ENCODE results near the gene TLK1.

DNA sequence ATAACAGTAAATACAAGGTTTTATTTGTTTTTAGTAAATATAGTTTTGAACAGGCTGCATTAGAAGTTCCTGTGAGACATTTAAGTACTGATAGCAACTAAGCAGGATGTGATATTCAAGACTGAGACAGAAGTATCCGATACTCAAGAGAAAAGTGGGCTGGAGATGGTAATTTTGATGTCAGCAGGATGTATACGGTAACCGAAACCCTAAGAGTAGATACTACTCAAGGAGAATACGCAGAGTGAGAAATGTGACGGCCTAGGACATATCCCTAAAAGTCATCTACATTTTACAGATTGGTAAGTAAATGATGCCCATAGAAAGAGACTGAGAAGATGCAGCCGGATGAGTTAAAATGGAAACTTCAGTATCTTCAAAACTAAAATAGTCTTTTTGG lies 116.3 kb downstream of the TLK1 start:
- TF ChIP-seq, protein P1, sequence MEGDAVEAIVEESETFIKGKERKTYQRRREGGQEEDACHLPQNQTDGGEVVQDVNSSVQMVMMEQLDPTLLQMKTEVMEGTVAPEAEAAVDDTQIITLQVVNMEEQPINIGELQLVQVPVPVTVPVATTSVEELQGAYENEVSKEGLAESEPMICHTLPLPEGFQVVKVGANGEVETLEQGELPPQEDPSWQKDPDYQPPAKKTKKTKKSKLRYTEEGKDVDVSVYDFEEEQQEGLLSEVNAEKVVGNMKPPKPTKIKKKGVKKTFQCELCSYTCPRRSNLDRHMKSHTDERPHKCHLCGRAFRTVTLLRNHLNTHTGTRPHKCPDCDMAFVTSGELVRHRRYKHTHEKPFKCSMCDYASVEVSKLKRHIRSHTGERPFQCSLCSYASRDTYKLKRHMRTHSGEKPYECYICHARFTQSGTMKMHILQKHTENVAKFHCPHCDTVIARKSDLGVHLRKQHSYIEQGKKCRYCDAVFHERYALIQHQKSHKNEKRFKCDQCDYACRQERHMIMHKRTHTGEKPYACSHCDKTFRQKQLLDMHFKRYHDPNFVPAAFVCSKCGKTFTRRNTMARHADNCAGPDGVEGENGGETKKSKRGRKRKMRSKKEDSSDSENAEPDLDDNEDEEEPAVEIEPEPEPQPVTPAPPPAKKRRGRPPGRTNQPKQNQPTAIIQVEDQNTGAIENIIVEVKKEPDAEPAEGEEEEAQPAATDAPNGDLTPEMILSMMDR (IDR thresholded peaks at IDR 0.05 in 4 of 5, conservative IDR thresholded peaks at IDR 0.05 in 1 of 5), result no peak
- TF ChIP-seq POLR2A (IDR thresholded peaks at IDR 0.05), result no peak
